NAMALWA (cell line): ENCODE data around the gene POFUT1.
"Not testable (repeated sequence)": the region's sequence is repeated elsewhere in the genome, so short reads cannot be mapped to it uniquely, and the experiment has no call there.

Source experiments
- DNase-seq: peaks from one replicate; pipeline ENCODE4 v3.0.0-alpha.2; 2015; ENCODE audit warnings: low spot score

The POFUT1 gene

GRCh38 chr20:32236048-32236533 lies 28.4 kb downstream of the POFUT1 start:
- no peak for DNase-seq

GRCh38 chr20:32236819-32237218 lies 29.1 kb downstream of the POFUT1 start:
- no peak for DNase-seq

GRCh38 chr20:32237419-32237818 lies 29.7 kb downstream of the POFUT1 start:
- no peak for DNase-seq

- no peak for DNase-seq
Observed at GRCh38 chr20:32238483-32239425, 31.1 kb downstream of the POFUT1 start.

- no peak for DNase-seq
Observed at GRCh38 chr20:32240205-32240604, 32.5 kb downstream of the POFUT1 start.

- DNase-seq, result no peak
Observed at GRCh38 chr20:32241807-32242206, 34.1 kb downstream of the POFUT1 start.

- DNase-seq, result no peak
Observed at GRCh38 chr20:32244150-32244823, 36.6 kb downstream of the POFUT1 start.

GRCh38 chr20:32244959-32245358 lies 37.3 kb downstream of the POFUT1 start:
- DNase-seq, result no peak

- not testable (repeated sequence) for DNase-seq
Observed at GRCh38 chr20:32246208-32246607, 38.5 kb downstream of the POFUT1 start.

- DNase-seq, result no peak
Observed at GRCh38 chr20:32248043-32248442, 40.4 kb downstream of the POFUT1 start.

GRCh38 chr20:32249030-32249738 lies 41.5 kb downstream of the POFUT1 start:
- DNase-seq, result no peak

GRCh38 chr20:32251470-32251869 lies 43.8 kb downstream of the POFUT1 start:
- DNase-seq, result no peak

GRCh38 chr20:32252189-32252588 lies 44.5 kb downstream of the POFUT1 start:
- DNase-seq, result no peak

- not testable (repeated sequence) for DNase-seq
Observed at GRCh38 chr20:32260973-32261372, 53.3 kb downstream of the POFUT1 start.

GRCh38 chr20:32261644-32262043 lies 54.0 kb downstream of the POFUT1 start:
- no peak for DNase-seq

GRCh38 chr20:32263398-32263954 lies 55.8 kb downstream of the POFUT1 start:
- no peak for DNase-seq

GRCh38 chr20:32271620-32272019 lies 63.9 kb downstream of the POFUT1 start:
- DNase-seq, result no peak

GRCh38 chr20:32274359-32274758 lies 66.7 kb downstream of the POFUT1 start:
- DNase-seq, result no peak

- DNase-seq, result not testable (repeated sequence)
Observed at GRCh38 chr20:32275163-32275562, 67.5 kb downstream of the POFUT1 start.

GRCh38 chr20:32277361-32278198 lies 69.9 kb downstream of the POFUT1 start, which contains the start of gene KIF3B:
Gene KIF3B, plus strand, starts transcription at chr20:32277651. Its CDS starts 32,127 bp downstream, at chr20:32309778.
- peak; percentile 95 for DNase-seq

GRCh38 chr20:32278199-32278643 lies 70.5 kb downstream of the POFUT1 start:
- DNase-seq, result peak; percentile 54
